BLaER1 (cell line): ENCODE data around the gene EFCAB6.

ENCODE experiments used
- H3K27ac ChIP-seq: shearing (Covaris generic); formaldehyde crosslinking; 2 replicates; pipeline ENCODE4 v1.8.1; 2022
- H3K27me3 ChIP-seq: shearing (Covaris generic); formaldehyde crosslinking; 2 replicates; pipeline ENCODE4 v1.8.1; 2022
- H3K36me3 ChIP-seq: shearing (Covaris generic); formaldehyde crosslinking; 2 replicates; pipeline ENCODE4 v1.8.1; 2022
- H3K4me1 ChIP-seq: shearing (Covaris generic); formaldehyde crosslinking; 2 replicates; pipeline ENCODE4 v1.8.1; 2022
- H3K4me2 ChIP-seq: shearing (Covaris generic); formaldehyde crosslinking; 2 replicates; pipeline ENCODE4 v1.8.1; 2022
- H3K4me3 ChIP-seq: shearing (Covaris generic); formaldehyde crosslinking; 2 replicates; pipeline ENCODE4 v1.8.1; 2022
- H3K9ac ChIP-seq: shearing (Covaris generic); formaldehyde crosslinking; 2 replicates; pipeline ENCODE4 v1.8.1; 2022
- H3K9me3 ChIP-seq: shearing (Covaris generic); formaldehyde crosslinking; 2 replicates; pipeline ENCODE4 v1.8.1; 2022
- H4K20me1 ChIP-seq: shearing (Covaris generic); formaldehyde crosslinking; 2 replicates; pipeline ENCODE4 v1.8.1; 2022
- Cebpa-rat ChIP-seq: shearing (Covaris generic); IDR thresholded peaks from 2 replicates; pipeline ENCODE4 v1.8.1; 2022

EFCAB6 gene

DNA sequence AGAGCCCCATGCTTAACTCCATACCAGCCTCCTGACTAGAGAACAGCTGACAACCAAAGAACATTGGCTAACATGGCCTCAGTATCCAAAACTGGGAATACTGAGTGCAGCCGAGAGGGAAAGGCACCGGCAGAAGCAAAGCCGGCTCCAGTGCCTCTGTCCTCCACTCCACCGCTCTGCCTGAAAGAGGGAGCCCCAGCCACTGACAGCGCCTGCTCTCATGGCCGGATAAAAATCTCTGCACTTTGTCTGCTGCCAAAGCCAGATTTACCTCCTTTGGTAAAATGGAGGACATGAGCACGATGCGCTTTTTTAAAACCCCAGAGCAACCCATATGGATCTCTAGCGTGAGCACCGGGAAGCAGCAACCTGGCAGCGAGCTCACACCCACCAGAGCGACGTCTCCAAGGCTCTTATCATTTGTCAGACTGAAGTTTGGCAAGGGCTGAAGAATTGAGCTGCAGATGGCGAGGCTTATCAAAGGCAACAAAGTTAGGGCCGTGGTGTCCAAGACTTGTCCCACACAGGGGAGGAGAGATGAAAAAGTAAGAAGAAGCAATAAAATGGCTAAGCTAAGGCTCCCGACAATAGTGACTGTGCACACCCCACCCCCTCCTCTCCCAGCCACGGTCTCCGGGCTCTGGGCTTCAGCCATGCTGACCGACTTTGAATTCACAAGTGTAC lies 71.4 kb downstream of the EFCAB6 start:
- Histone ChIP-seq H3K27ac (no peak overlapping the region), H3K36me3 (no peaks in the 10 kb centered on the region), H3K4me1 (peaks cover 14% of the 10 kb centered on the region), H4K20me1 (no peaks in the 10 kb centered on the region), H3K9ac (no peak overlapping the region), H3K4me2 (no peak overlapping the region), H3K9me3 (0 out of 2 replicates have a peak, but pooled peaks cover 6% of the 10 kb centered on the region), H3K4me3 (no peak overlapping the region), H3K27me3 (no peaks in the 10 kb centered on the region)
- no peak for TF ChIP-seq Cebpa-rat

DNA sequence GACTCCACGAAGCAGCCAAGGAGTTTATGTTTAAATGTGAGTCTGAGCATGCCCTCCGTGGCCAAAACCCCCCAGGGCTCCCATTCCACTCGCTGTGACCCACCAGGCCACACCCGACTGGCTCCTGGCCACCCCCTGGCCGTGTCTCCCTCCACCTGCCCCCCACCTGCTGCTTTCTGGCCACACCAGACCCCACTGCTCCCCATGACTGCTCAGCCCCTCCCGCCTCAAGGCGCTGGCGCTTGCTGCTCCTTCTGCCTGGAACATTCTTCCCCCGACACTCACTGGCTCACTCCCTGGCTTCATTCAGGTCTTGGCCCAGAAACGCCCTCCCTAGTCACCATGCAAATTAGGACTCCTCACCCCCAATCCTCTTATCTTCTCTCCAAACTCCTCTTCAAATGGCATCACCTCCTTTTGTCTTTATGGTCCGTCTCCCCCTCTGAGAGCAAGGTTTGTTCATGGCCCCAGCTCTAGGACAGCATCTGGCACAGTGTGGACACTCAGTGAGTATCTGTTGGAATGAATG lies 72.2 kb downstream of the EFCAB6 start:
- Histone ChIP-seq H3K27ac (no peak overlapping the region), H3K9me3 (0 out of 2 replicates have a peak, but pooled peaks cover 6% of the 10 kb centered on the region), H3K36me3 (no peaks in the 10 kb centered on the region), H3K27me3 (no peaks in the 10 kb centered on the region), H3K4me3 (no peak overlapping the region), H3K4me1 (peaks cover 8% of the 10 kb centered on the region), H4K20me1 (no peaks in the 10 kb centered on the region), H3K4me2 (no peak overlapping the region), H3K9ac (no peak overlapping the region)
- no peak for TF ChIP-seq Cebpa-rat

- H3K4me3 ChIP-seq, result no peak overlapping the region
- no peak overlapping the region for H3K27ac ChIP-seq
- no peak for TF ChIP-seq Cebpa-rat
- no peaks in the 10 kb centered on the region for H4K20me1 ChIP-seq
- H3K36me3 ChIP-seq, result no peaks in the 10 kb centered on the region
- no peak overlapping the region for H3K9ac ChIP-seq
- 0 out of 2 replicates have a peak, but pooled peaks cover 6% of the 10 kb centered on the region for H3K9me3 ChIP-seq
- no peaks in the 10 kb centered on the region for H3K4me1 ChIP-seq
- H3K4me2 ChIP-seq, result no peak overlapping the region
- H3K27me3 ChIP-seq, result no peaks in the 10 kb centered on the region
Observed at GRCh38 chr22:43737150-43737828, 74.8 kb downstream of the EFCAB6 start.

DNA sequence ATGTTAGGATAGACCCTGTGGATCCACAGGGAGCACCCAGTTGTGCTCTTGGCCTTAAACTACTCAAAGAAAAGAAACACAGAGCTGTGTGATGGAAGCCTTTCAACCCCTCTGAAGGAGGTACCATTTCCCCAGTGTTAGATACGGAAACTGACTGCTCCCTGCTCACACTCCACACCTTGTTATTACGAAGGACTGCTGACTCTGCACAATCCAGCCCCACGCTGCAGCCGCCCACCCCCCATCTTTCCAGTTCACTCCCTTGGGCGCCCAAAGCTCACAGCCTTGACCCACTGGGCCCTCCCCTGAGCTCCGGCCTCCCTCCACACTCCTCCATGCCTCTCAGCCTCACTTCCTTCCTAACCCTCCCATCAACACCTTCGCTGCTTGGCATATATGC lies 75.5 kb downstream of the EFCAB6 start:
- Histone ChIP-seq H3K27ac (no peak overlapping the region), H4K20me1 (no peaks in the 10 kb centered on the region), H3K27me3 (no peaks in the 10 kb centered on the region), H3K9me3 (0 out of 2 replicates have a peak, but pooled peaks cover 6% of the 10 kb centered on the region), H3K4me1 (no peaks in the 10 kb centered on the region), H3K9ac (no peak overlapping the region), H3K4me2 (no peak overlapping the region), H3K36me3 (no peaks in the 10 kb centered on the region), H3K4me3 (no peak overlapping the region)
- no peak for TF ChIP-seq Cebpa-rat

DNA sequence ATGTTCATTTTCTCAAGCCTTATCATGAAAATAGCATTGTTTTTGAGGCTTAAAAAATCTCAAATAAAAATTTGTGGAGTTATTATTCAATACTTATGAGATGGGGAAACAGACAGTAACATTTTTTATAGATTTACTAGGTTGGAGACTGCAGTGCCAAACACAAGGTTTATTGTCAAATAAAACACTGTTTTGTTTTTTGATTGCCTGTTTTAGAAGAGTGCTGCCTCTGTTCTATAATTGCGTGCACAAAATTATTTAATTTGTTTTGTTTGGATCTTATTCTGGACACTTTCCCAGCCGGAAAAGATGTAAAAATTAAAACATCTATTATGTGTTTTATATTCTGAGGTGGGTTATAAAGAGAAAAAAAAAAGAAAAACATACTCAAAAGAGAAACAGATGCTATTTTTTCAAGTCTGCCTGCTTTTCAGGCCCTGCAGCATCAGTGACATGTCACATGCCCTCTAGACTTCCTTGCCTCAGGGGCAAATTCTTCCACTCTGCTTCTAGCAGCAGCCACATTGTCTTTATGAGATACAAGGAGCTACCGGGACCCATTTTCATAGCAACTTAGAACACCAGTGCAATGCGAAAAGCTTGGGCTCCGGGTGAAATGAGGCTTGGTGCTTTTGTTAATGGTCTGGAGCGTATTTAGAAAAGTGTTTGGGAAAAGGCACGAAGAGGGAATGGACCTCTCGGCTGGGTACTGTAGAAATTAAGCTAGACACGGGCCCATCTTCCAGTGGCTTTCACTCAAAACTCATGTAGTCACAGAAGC lies 77.5 kb downstream of the EFCAB6 start:
- Histone ChIP-seq H3K36me3 (no peaks in the 10 kb centered on the region), H3K27me3 (no peaks in the 10 kb centered on the region), H3K4me1 (no peaks in the 10 kb centered on the region), H3K4me2 (no peak overlapping the region), H3K4me3 (no peak overlapping the region), H3K9me3 (0 out of 2 replicates have a peak, but pooled peaks cover 6% of the 10 kb centered on the region), H3K27ac (no peak overlapping the region), H3K9ac (no peak overlapping the region), H4K20me1 (no peaks in the 10 kb centered on the region)
- no peak for TF ChIP-seq Cebpa-rat

GRCh38 chr22:43733138-43733537 lies 79.0 kb downstream of the EFCAB6 start:
- no peak overlapping the region for H3K4me2 ChIP-seq
- 0 out of 2 replicates have a peak, but pooled peaks cover 6% of the 10 kb centered on the region for H3K9me3 ChIP-seq
- H3K27ac ChIP-seq, result no peak overlapping the region
- H3K9ac ChIP-seq, result no peak overlapping the region
- H3K27me3 ChIP-seq, result no peaks in the 10 kb centered on the region
- no peaks in the 10 kb centered on the region for H3K36me3 ChIP-seq
- no peak for TF ChIP-seq Cebpa-rat
- no peak overlapping the region for H3K4me3 ChIP-seq
- no peaks in the 10 kb centered on the region for H3K4me1 ChIP-seq
- H4K20me1 ChIP-seq, result no peaks in the 10 kb centered on the region

DNA sequence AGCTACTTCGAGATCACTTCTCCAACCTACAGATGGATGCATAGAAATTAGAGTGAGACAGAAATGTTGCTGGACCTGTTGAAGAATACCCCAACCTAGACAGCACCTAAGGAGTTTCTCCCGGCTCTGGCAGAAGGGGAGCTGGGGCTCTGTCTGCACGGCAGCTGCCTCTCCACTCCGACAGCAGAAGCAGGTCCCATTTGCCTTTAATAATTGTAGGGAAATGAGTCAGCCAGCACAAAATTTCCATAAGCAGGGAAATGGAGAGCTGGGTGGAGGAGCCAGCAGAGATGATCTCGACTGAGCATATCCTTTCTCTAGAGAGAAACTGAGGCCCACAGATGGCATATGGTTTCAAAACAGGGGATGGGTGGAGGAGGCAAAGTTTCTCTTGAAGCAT lies 80.1 kb downstream of the EFCAB6 start:
- no peak for TF ChIP-seq Cebpa-rat
- no peaks in the 10 kb centered on the region for H3K4me1 ChIP-seq
- no peak overlapping the region for H3K9ac ChIP-seq
- H3K4me3 ChIP-seq, result no peak overlapping the region
- H3K27ac ChIP-seq, result no peak overlapping the region
- H3K4me2 ChIP-seq, result no peak overlapping the region
- H3K9me3 ChIP-seq, result no peaks in the 10 kb centered on the region
- H3K27me3 ChIP-seq, result no peaks in the 10 kb centered on the region
- no peaks in the 10 kb centered on the region for H3K36me3 ChIP-seq
- H4K20me1 ChIP-seq, result no peaks in the 10 kb centered on the region

GRCh38 chr22:43726964-43727543 lies 85.1 kb downstream of the EFCAB6 start:
- Histone ChIP-seq H3K27ac (no peak overlapping the region), H3K9ac (no peak overlapping the region), H3K9me3 (no peaks in the 10 kb centered on the region), H3K27me3 (no peaks in the 10 kb centered on the region), H3K36me3 (no peaks in the 10 kb centered on the region), H3K4me1 (no peaks in the 10 kb centered on the region), H3K4me2 (no peak overlapping the region), H4K20me1 (no peaks in the 10 kb centered on the region), H3K4me3 (no peak overlapping the region)
- no peak for TF ChIP-seq Cebpa-rat

DNA sequence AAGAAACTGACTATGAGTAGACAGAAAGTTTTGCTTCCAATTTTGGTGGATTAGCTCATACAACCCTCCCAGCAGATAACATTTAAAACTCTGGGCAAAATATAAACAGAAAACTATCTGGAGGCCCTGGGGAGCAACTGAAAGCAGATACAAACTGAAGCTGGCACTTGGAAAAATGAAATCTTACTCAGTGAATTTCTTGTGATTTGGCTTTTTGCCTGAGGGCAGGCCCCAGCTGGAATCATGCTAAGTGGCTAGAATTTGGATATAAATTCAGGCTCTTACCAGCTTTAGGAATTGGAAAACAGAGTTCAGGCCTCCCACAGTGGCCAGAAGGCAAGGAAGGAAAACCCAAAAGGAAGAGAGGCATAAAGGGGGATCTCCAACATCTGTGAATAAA lies 85.8 kb downstream of the EFCAB6 start:
- no peaks in the 10 kb centered on the region for H3K27me3 ChIP-seq
- no peaks in the 10 kb centered on the region for H3K36me3 ChIP-seq
- H3K9ac ChIP-seq, result no peak overlapping the region
- no peaks in the 10 kb centered on the region for H3K4me1 ChIP-seq
- H3K27ac ChIP-seq, result no peak overlapping the region
- H3K4me2 ChIP-seq, result no peak overlapping the region
- H3K4me3 ChIP-seq, result no peak overlapping the region
- no peaks in the 10 kb centered on the region for H4K20me1 ChIP-seq
- TF ChIP-seq Cebpa-rat, result no peak
- no peaks in the 10 kb centered on the region for H3K9me3 ChIP-seq
